ENCODE measurements around the gene ZBTB18. TPM values are rescaled to one million over a fixed set of nuclear protein-coding genes. Genes with fewer than 3 reads are reported as not detected.
"Not testable (repeated sequence)": the region's sequence is repeated elsewhere in the genome, so short reads cannot be mapped to it uniquely, and the experiment has no call there.

Gene ZBTB18
- 10 to 100 TPM; 18.4 to 19.6 TPM for total RNA-seq

- no peak for DNase-seq
- Mint-ChIP-seq H3K9me3 (no peaks in the 10 kb centered on the region), H3K4me3 (peak within 1 kb of the TSS; percentile 94), H3K4me1 (peaks cover 16% of the 10 kb centered on the region), H3K27me3 (peaks cover 13% of the 10 kb centered on the region), H3K36me3 (ENCODE audit: low read depth) (peaks cover 9% of the 10 kb centered on the region), H3K27ac (peak within 1 kb of the TSS; percentile 94)
- ChIA-PET POLR2A (no interaction called here), CTCF (interaction anchor here (1.0 to 1.1 kb wide), 2 partner anchors 24 to 82 kb away, joined by 3 read pairs; no protein-coding TSS in a partner anchor)
Observed at GRCh38 chr1:244050835-244051444, at the start of gene ZBTB18. ZBTB18 (plus strand) TSS chr1:244051283; CDS start chr1:244051432, 149 bp downstream.

GRCh38 chr1:244002721-244003120, 48.4 kb upstream of the ZBTB18 start:
- H3K27me3 Mint-ChIP-seq, result no peaks in the 10 kb centered on the region
- no peak for DNase-seq
- no peaks in the 10 kb centered on the region for H3K36me3 Mint-ChIP-seq (ENCODE audit: low read depth)
- H3K27ac Mint-ChIP-seq, result peak overlapping the region; percentile 55
- peaks cover 3% of the 10 kb centered on the region for H3K9me3 Mint-ChIP-seq
- peaks cover 19% of the 10 kb centered on the region for H3K4me1 Mint-ChIP-seq
- H3K4me3 Mint-ChIP-seq, result no peak overlapping the region
- POLR2A ChIA-PET, result no interaction called here
- CTCF ChIA-PET, result no interaction called here

GRCh38 chr1:244005455-244005854, 45.6 kb upstream of the ZBTB18 start:
- Mint-ChIP-seq H3K27me3 (peaks cover under 1% of the 10 kb centered on the region), H3K4me3 (no peak overlapping the region), H3K4me1 (peaks cover 19% of the 10 kb centered on the region), H3K36me3 (ENCODE audit: low read depth) (no peaks in the 10 kb centered on the region), H3K9me3 (no peaks in the 10 kb centered on the region), H3K27ac (no peak overlapping the region)
- DNase-seq, result no peak
- ChIA-PET POLR2A (no interaction called here), CTCF (no interaction called here)

- POLR2A ChIA-PET, result no interaction called here
- CTCF ChIA-PET, result no interaction called here
- Mint-ChIP-seq H3K36me3 (ENCODE audit: low read depth) (no peaks in the 10 kb centered on the region), H3K9me3 (no peaks in the 10 kb centered on the region), H3K27ac (no peak overlapping the region), H3K4me1 (peaks cover 19% of the 10 kb centered on the region), H3K27me3 (peaks cover 2% of the 10 kb centered on the region), H3K4me3 (no peak overlapping the region)
- no peak for DNase-seq
Observed at GRCh38 chr1:244006381-244006901, 44.6 kb upstream of the ZBTB18 start.

GRCh38 chr1:244006961-244007360, 44.1 kb upstream of the ZBTB18 start:
- no peaks in the 10 kb centered on the region for H3K36me3 Mint-ChIP-seq (ENCODE audit: low read depth)

GRCh38 chr1:244010191-244010590, 40.9 kb upstream of the ZBTB18 start:
- Mint-ChIP-seq H3K9me3 (no peaks in the 10 kb centered on the region), H3K27ac (no peak overlapping the region), H3K36me3 (ENCODE audit: low read depth) (no peaks in the 10 kb centered on the region), H3K4me3 (no peak overlapping the region), H3K27me3 (peaks cover 2% of the 10 kb centered on the region), H3K4me1 (no peaks in the 10 kb centered on the region)
- ChIA-PET POLR2A (no interaction called here), CTCF (no interaction called here)
- DNase-seq, result no peak

More at GRCh38 chr1:244006961-244007360, 44.1 kb upstream of the ZBTB18 start:
- H3K4me1 Mint-ChIP-seq, result peaks cover 17% of the 10 kb centered on the region
- H3K9me3 Mint-ChIP-seq, result no peaks in the 10 kb centered on the region
- H3K27ac Mint-ChIP-seq, result no peak overlapping the region
- DNase-seq, result no peak
- H3K27me3 Mint-ChIP-seq, result peaks cover 2% of the 10 kb centered on the region
- CTCF ChIA-PET, result no interaction called here
- no peak overlapping the region for H3K4me3 Mint-ChIP-seq
- POLR2A ChIA-PET, result no interaction called here

- Mint-ChIP-seq H3K4me3 (no peak overlapping the region), H3K9me3 (no peaks in the 10 kb centered on the region), H3K36me3 (ENCODE audit: low read depth) (no peaks in the 10 kb centered on the region), H3K4me1 (no peaks in the 10 kb centered on the region), H3K27me3 (peaks cover 2% of the 10 kb centered on the region), H3K27ac (no peak overlapping the region)
- POLR2A ChIA-PET, result no interaction called here
- DNase-seq, result no peak
- CTCF ChIA-PET, result no interaction called here
Observed at GRCh38 chr1:244010703-244011123, 40.4 kb upstream of the ZBTB18 start.

- H3K36me3 Mint-ChIP-seq (ENCODE audit: low read depth), result no peaks in the 10 kb centered on the region
- H3K4me1 Mint-ChIP-seq, result no peaks in the 10 kb centered on the region
- ChIA-PET POLR2A (no interaction called here), CTCF (no interaction called here)
- no peak overlapping the region for H3K4me3 Mint-ChIP-seq
- no peak overlapping the region for H3K27ac Mint-ChIP-seq
- DNase-seq, result no peak
- no peaks in the 10 kb centered on the region for H3K9me3 Mint-ChIP-seq
- H3K27me3 Mint-ChIP-seq, result peaks cover 2% of the 10 kb centered on the region
Observed at GRCh38 chr1:244011271-244011670, 39.8 kb upstream of the ZBTB18 start.

- ChIA-PET CTCF (no interaction called here), POLR2A (no interaction called here)
- DNase-seq, result no peak
- H3K4me3 Mint-ChIP-seq, result no peak overlapping the region
- H3K9me3 Mint-ChIP-seq, result no peaks in the 10 kb centered on the region
- H3K27me3 Mint-ChIP-seq, result peaks cover 2% of the 10 kb centered on the region
- H3K36me3 Mint-ChIP-seq (ENCODE audit: low read depth), result no peaks in the 10 kb centered on the region
- no peaks in the 10 kb centered on the region for H3K4me1 Mint-ChIP-seq
- no peak overlapping the region for H3K27ac Mint-ChIP-seq
Observed at GRCh38 chr1:244011786-244012185, 39.3 kb upstream of the ZBTB18 start.

- Mint-ChIP-seq H3K4me1 (no peaks in the 10 kb centered on the region), H3K36me3 (ENCODE audit: low read depth) (no peaks in the 10 kb centered on the region), H3K4me3 (no peak overlapping the region), H3K27ac (no peak overlapping the region), H3K27me3 (peaks cover 2% of the 10 kb centered on the region), H3K9me3 (no peaks in the 10 kb centered on the region)
- POLR2A ChIA-PET, result no interaction called here
- CTCF ChIA-PET, result no interaction called here
- DNase-seq, result no peak
Observed at GRCh38 chr1:244012202-244012601, 38.9 kb upstream of the ZBTB18 start.

- no peaks in the 10 kb centered on the region for H3K4me1 Mint-ChIP-seq
- H3K36me3 Mint-ChIP-seq (ENCODE audit: low read depth), result no peaks in the 10 kb centered on the region
- POLR2A ChIA-PET, result no interaction called here
- CTCF ChIA-PET, result no interaction called here
- no peak overlapping the region for H3K4me3 Mint-ChIP-seq
- no peaks in the 10 kb centered on the region for H3K9me3 Mint-ChIP-seq
- H3K27me3 Mint-ChIP-seq, result peaks cover 2% of the 10 kb centered on the region
- no peak overlapping the region for H3K27ac Mint-ChIP-seq
- DNase-seq, result no peak
Observed at GRCh38 chr1:244013100-244013499, 38.0 kb upstream of the ZBTB18 start.

- H3K27ac Mint-ChIP-seq; H3K4me1 Mint-ChIP-seq; H3K4me3 Mint-ChIP-seq; DNase-seq; POLR2A ChIA-PET; H3K27me3 Mint-ChIP-seq; H3K36me3 Mint-ChIP-seq (ENCODE audit: low read depth); H3K9me3 Mint-ChIP-seq: not testable (repeated sequence)
- CTCF ChIA-PET, result interaction anchor here (0.7 kb wide), 1 partner anchor 229 kb away, joined by 3 read pairs; no protein-coding TSS in a partner anchor
Observed at GRCh38 chr1:244014862-244015261, 36.2 kb upstream of the ZBTB18 start.

GRCh38 chr1:244019982-244020485, 31.0 kb upstream of the ZBTB18 start:
- H3K36me3 Mint-ChIP-seq (ENCODE audit: low read depth), result no peaks in the 10 kb centered on the region
- CTCF ChIA-PET, result no interaction called here
- no peak for DNase-seq
- peaks cover 4% of the 10 kb centered on the region for H3K27me3 Mint-ChIP-seq
- H3K27ac Mint-ChIP-seq, result no peak overlapping the region
- POLR2A ChIA-PET, result no interaction called here
- H3K4me3 Mint-ChIP-seq, result no peak overlapping the region
- no peaks in the 10 kb centered on the region for H3K4me1 Mint-ChIP-seq
- H3K9me3 Mint-ChIP-seq, result no peaks in the 10 kb centered on the region

- Mint-ChIP-seq H3K27ac (no peak overlapping the region), H3K36me3 (ENCODE audit: low read depth) (no peaks in the 10 kb centered on the region), H3K9me3 (no peaks in the 10 kb centered on the region), H3K27me3 (peaks cover 4% of the 10 kb centered on the region), H3K4me1 (no peaks in the 10 kb centered on the region), H3K4me3 (no peak overlapping the region)
- ChIA-PET CTCF (no interaction called here), POLR2A (no interaction called here)
- DNase-seq, result no peak
Observed at GRCh38 chr1:244021427-244021826, 29.7 kb upstream of the ZBTB18 start.
